ENCODE results near the gene DRICH1.

DRICH1 gene

DNA sequence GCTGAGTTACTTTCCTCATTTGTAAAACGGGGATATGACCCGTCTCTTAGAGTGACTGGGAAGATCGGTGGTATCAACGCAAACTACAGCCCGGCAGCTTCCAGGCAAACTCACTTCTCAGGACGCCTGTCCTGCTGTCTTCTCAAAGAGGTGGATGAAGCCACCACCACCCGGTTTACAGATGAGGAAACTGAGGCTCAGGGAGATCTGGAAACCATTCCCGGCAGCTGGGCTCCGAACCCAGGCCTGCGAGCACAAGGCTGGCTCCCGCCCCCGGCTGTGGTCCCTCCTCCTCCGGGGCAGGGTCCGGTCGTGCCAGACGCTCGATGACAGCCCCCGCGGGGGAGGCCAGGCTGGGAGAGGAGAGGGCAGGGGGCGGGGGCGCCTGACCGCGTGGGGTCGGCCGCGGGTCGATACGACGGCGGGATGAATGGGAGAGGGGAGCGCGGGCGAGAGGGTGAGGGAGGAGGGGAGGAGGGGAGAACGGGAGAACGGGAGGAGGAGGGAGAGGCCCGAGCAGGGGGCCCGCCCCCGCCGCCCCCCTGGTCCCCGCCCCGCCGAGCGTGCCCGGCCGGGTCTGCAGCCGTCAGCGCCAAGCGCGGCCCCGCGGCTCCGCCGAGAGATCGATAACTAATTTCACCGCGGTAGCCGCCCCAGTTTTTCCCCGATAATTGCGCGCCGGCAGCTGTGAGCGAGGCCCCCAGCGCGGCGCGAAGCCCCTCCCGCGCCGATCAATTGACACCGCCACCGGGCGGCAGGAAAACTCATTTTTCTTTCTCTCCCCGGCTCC, 66.0 kb downstream of the DRICH1 start:
- peak; percentile 27 for ATAC-seq
- no peak for TF ChIP-seq ESRRG (CRISPR knock-in tag; IDR thresholded peaks at IDR 0.05)
- TF ChIP-seq, protein P1, sequence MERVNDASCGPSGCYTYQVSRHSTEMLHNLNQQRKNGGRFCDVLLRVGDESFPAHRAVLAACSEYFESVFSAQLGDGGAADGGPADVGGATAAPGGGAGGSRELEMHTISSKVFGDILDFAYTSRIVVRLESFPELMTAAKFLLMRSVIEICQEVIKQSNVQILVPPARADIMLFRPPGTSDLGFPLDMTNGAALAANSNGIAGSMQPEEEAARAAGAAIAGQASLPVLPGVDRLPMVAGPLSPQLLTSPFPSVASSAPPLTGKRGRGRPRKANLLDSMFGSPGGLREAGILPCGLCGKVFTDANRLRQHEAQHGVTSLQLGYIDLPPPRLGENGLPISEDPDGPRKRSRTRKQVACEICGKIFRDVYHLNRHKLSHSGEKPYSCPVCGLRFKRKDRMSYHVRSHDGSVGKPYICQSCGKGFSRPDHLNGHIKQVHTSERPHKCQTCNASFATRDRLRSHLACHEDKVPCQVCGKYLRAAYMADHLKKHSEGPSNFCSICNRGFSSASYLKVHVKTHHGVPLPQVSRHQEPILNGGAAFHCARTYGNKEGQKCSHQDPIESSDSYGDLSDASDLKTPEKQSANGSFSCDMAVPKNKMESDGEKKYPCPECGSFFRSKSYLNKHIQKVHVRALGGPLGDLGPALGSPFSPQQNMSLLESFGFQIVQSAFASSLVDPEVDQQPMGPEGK (CRISPR knock-in tag; IDR thresholded peaks at IDR 0.05; ENCODE audit: borderline replicate concordance), result no peak
- TF ChIP-seq, protein P2, sequence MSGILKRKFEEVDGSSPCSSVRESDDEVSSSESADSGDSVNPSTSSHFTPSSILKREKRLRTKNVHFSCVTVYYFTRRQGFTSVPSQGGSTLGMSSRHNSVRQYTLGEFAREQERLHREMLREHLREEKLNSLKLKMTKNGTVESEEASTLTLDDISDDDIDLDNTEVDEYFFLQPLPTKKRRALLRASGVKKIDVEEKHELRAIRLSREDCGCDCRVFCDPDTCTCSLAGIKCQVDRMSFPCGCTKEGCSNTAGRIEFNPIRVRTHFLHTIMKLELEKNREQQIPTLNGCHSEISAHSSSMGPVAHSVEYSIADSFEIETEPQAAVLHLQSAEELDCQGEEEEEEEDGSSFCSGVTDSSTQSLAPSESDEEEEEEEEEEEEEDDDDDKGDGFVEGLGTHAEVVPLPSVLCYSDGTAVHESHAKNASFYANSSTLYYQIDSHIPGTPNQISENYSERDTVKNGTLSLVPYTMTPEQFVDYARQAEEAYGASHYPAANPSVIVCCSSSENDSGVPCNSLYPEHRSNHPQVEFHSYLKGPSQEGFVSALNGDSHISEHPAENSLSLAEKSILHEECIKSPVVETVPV (CRISPR knock-in tag; IDR thresholded peaks at IDR 0.05), result no peak
- TF ChIP-seq, protein P3, sequence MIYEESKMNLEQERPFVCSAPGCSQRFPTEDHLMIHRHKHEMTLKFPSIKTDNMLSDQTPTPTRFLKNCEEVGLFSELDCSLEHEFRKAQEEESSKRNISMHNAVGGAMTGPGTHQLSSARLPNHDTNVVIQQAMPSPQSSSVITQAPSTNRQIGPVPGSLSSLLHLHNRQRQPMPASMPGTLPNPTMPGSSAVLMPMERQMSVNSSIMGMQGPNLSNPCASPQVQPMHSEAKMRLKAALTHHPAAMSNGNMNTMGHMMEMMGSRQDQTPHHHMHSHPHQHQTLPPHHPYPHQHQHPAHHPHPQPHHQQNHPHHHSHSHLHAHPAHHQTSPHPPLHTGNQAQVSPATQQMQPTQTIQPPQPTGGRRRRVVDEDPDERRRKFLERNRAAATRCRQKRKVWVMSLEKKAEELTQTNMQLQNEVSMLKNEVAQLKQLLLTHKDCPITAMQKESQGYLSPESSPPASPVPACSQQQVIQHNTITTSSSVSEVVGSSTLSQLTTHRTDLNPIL (CRISPR knock-in tag; IDR thresholded peaks at IDR 0.05; ENCODE audit: low read depth), result no peak
- TF ChIP-seq RARB (CRISPR knock-in tag; IDR thresholded peaks at IDR 0.05), result no peak
- TF ChIP-seq ZFP3 (CRISPR knock-in tag; IDR thresholded peaks at IDR 0.05), result no peak
- no peak for TF ChIP-seq ZNF8 (CRISPR knock-in tag; IDR thresholded peaks at IDR 0.05)
- TF ChIP-seq ZNF565 (CRISPR knock-in tag; conservative IDR thresholded peaks at IDR 0.05; ENCODE audit: low read depth), result no peak
- TF ChIP-seq, protein P4, sequence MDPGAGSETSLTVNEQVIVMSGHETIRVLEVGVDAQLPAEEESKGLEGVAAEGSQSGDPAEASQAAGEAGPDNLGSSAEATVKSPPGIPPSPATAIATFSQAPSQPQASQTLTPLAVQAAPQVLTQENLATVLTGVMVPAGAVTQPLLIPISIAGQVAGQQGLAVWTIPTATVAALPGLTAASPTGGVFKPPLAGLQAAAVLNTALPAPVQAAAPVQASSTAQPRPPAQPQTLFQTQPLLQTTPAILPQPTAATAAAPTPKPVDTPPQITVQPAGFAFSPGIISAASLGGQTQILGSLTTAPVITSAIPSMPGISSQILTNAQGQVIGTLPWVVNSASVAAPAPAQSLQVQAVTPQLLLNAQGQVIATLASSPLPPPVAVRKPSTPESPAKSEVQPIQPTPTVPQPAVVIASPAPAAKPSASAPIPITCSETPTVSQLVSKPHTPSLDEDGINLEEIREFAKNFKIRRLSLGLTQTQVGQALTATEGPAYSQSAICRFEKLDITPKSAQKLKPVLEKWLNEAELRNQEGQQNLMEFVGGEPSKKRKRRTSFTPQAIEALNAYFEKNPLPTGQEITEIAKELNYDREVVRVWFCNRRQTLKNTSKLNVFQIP (CRISPR knock-in tag; IDR thresholded peaks at IDR 0.05; ENCODE audit: borderline replicate concordance, low read depth), result no peak
- no peak for TF ChIP-seq CSDC2 (CRISPR knock-in tag; IDR thresholded peaks at IDR 0.05)

DNA sequence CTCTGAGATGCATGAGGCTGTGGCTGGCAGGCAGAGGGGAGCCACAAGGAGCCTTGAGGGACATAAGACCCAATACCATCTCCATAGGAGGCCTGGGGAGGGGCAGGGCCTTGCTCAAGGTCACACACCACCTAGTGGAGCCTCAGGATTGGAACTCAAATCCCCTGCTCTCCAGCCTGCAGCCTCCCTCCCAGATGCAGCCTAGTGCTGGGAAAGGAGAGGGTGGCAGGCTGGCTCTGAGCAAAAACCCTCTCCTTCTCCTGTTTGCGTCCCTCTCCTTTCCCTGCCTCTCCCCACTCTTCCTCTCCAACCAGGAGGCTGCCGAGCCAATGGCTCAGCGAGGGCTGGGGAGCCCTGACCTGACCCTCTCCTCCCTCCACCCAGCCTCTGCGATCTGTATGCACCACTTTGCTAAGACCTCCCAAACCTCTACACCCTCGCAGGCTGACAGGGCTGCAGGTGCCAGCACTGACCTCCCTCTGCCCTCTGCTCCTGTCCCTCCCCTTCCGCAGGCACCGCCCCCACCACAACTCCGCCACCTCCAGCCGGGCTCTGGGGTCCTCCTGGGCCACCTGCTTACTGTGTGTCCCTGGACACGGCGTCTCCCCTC, 66.7 kb downstream of the DRICH1 start:
- peak; percentile 71 for ATAC-seq
- TF ChIP-seq OSR1 (CRISPR knock-in tag; IDR thresholded peaks at IDR 0.05) (no peak), ZC3H10 (CRISPR knock-in tag; IDR thresholded peaks at IDR 0.05) (no peak), TOX (CRISPR knock-in tag; IDR thresholded peaks at IDR 0.05; ENCODE audit: borderline replicate concordance) (no peak), SNAI2 (CRISPR knock-in tag; IDR thresholded peaks at IDR 0.05) (no peak), CSDC2 (CRISPR knock-in tag; IDR thresholded peaks at IDR 0.05) (no peak), ZNF8 (CRISPR knock-in tag; IDR thresholded peaks at IDR 0.05) (no peak), PPARA (CRISPR knock-in tag; IDR thresholded peaks at IDR 0.05; ENCODE audit: borderline replicate concordance) (no peak), TCF4 (CRISPR knock-in tag; IDR thresholded peaks at IDR 0.05; ENCODE audit: borderline replicate concordance) (no peak), GLIS3 (CRISPR knock-in tag; IDR thresholded peaks at IDR 0.05) (no peak), ZFP30 (CRISPR knock-in tag; IDR thresholded peaks at IDR 0.05) (no peak), ZNF70 (CRISPR knock-in tag; IDR thresholded peaks at IDR 0.05) (no peak), ARNTL (CRISPR knock-in tag; IDR thresholded peaks at IDR 0.05; ENCODE audit: borderline replicate concordance, low read depth) (no peak), ISL1 (CRISPR knock-in tag; IDR thresholded peaks at IDR 0.05) (no peak), RARB (CRISPR knock-in tag; IDR thresholded peaks at IDR 0.05) (no peak), ZNF565 (CRISPR knock-in tag; conservative IDR thresholded peaks at IDR 0.05; ENCODE audit: low read depth) (no peak), ZFP3 (CRISPR knock-in tag; IDR thresholded peaks at IDR 0.05) (no peak), ESRRG (CRISPR knock-in tag; IDR thresholded peaks at IDR 0.05) (no peak)
- TF ChIP-seq, protein P3 (CRISPR knock-in tag; IDR thresholded peaks at IDR 0.05; ENCODE audit: low read depth), result no peak
- TF ChIP-seq, protein P5, sequence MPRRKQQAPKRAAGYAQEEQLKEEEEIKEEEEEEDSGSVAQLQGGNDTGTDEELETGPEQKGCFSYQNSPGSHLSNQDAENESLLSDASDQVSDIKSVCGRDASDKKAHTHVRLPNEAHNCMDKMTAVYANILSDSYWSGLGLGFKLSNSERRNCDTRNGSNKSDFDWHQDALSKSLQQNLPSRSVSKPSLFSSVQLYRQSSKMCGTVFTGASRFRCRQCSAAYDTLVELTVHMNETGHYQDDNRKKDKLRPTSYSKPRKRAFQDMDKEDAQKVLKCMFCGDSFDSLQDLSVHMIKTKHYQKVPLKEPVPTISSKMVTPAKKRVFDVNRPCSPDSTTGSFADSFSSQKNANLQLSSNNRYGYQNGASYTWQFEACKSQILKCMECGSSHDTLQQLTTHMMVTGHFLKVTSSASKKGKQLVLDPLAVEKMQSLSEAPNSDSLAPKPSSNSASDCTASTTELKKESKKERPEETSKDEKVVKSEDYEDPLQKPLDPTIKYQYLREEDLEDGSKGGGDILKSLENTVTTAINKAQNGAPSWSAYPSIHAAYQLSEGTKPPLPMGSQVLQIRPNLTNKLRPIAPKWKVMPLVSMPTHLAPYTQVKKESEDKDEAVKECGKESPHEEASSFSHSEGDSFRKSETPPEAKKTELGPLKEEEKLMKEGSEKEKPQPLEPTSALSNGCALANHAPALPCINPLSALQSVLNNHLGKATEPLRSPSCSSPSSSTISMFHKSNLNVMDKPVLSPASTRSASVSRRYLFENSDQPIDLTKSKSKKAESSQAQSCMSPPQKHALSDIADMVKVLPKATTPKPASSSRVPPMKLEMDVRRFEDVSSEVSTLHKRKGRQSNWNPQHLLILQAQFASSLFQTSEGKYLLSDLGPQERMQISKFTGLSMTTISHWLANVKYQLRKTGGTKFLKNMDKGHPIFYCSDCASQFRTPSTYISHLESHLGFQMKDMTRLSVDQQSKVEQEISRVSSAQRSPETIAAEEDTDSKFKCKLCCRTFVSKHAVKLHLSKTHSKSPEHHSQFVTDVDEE (CRISPR knock-in tag; IDR thresholded peaks at IDR 0.05), result no peak
- TF ChIP-seq, protein P2 (CRISPR knock-in tag; IDR thresholded peaks at IDR 0.05), result no peak

All from SK-N-SH treated with all-trans-retinoic acid at 6 μM for 48 hours (cell line).